HCT116 (cell line): Measurements from ENCODE around the gene USP32. TPM values are rescaled to one million over a fixed set of nuclear protein-coding genes. Genes with fewer than 3 reads are reported as not detected.

Experiments used
- ATAC-seq: fragments of 200-7000 bp; cut with Tn5 transposase; 2 replicates; pipeline ENCODE4 v1.9.1; 2020; ENCODE audit warnings: mild to moderate bottlenecking, moderate library complexity
- BruUV-seq: library from RNA; stranded (reverse); fragments of 400-500 nt; replicated peaks from 2 replicates; lab custom pipeline; 2021; lab: Mats Ljungman, UMichigan
- CTCF ChIA-PET: fragments of 300-600 bp; sonication (Branson Sonifier 250); formaldehyde crosslinking; loops from one replicate; lab custom pipeline; 2021; ENCODE audit warnings: antibody characterized with exemption; lab: Charles Lee
- POLR2A ChIA-PET: fragments of 300-600, 350-600 bp; sonication (Branson Sonifier 250); formaldehyde crosslinking; loops from one replicate; lab custom pipeline; 2021; ENCODE audit warnings: antibody characterized with exemption; lab: Charles Lee
- RAD21 ChIA-PET, 2 experiments: fragments of 300-600 bp; sonication (Branson Sonifier 250); formaldehyde crosslinking; loops; one replicate each; lab custom pipeline; 2023; ENCODE audit warnings: low total read pairs in 2 of 2; ENCODE audit not compliant: uncharacterized antibody in 2 of 2, unreplicated experiment in 2 of 2, low non-redundant PET in 1 of 2; lab: Charles Lee
- DNase-seq: peaks from one replicate; pipeline ENCODE4 v3.0.0-alpha.2; 2010; ENCODE audit warnings: low read depth, low spot score
- H2AFZ ChIP-seq: fragments of 200-600 bp; shearing (Covaris generic), sonication (generic); 2 replicates; pipeline ENCODE4 v1.6.1; 2017; ENCODE audit warnings: low read depth, mixed run types, mixed read lengths, antibody characterized with exemption, low read length; ENCODE audit not compliant: poor library complexity, severe bottlenecking
- H3K27ac ChIP-seq: 2 replicates; pipeline ENCODE4 v1.5.1; 2012; ENCODE audit warnings: low read depth, low read length
- H3K27me3 ChIP-seq: fragments of 200-600 bp; sonication (generic); 2 replicates; pipeline ENCODE4 v1.6.1; 2016; ENCODE audit warnings: mixed run types, low read length, mixed read lengths; ENCODE audit not compliant: insufficient read depth
- H3K36me3 ChIP-seq, 2 experiments: fragments of 200-500 bp in 1 of 2; fragments of 200-600 bp in 1 of 2; sonication (Bioruptor generic) in 1 of 2; sonication (generic) in 1 of 2; 2 replicates each; pipeline versions ENCODE4 v1.5.1 to v1.6.1; 2014 to 2016; ENCODE audit warnings: low read length in 2 of 2, inconsistent platforms in 1 of 2, mixed read lengths in 1 of 2, mixed run types in 1 of 2; ENCODE audit not compliant: insufficient read depth in 2 of 2, control insufficient read depth in 1 of 2
- H3K4me1 ChIP-seq, 2 experiments: fragments of 200-600 bp in 1 of 2; sonication (generic) in 1 of 2; 2 replicates each; pipeline versions ENCODE4 v1.5.1 to v1.6.1; 2012 to 2017; ENCODE audit warnings: low read length in 2 of 2, inconsistent platforms in 1 of 2, mild to moderate bottlenecking in 1 of 2, mixed read lengths in 1 of 2, mixed run types in 1 of 2, moderate library complexity in 1 of 2; ENCODE audit not compliant: insufficient read depth in 2 of 2, control insufficient read depth in 1 of 2
- H3K4me2 ChIP-seq: fragments of 200-600 bp; sonication (generic); 2 replicates; pipeline ENCODE4 v1.6.1; 2017; ENCODE audit warnings: mixed run types, low read length, mixed read lengths
- H3K4me3 ChIP-seq, 2 experiments: fragments of 200-600 bp in 1 of 2; sonication (generic) in 1 of 2; replicated peaks in 1 of 2; 2 replicates each; pipeline ENCODE4 v1.5.1; 2011 to 2016; ENCODE audit warnings: low read length in 2 of 2, control low read depth in 1 of 2, low read depth in 1 of 2, mild to moderate bottlenecking in 1 of 2, mixed read lengths in 1 of 2, mixed run types in 1 of 2
- H3K79me2 ChIP-seq: fragments of 200-600 bp; sonication (generic); 2 replicates; pipeline ENCODE4 v1.6.1; 2017; ENCODE audit warnings: mild to moderate bottlenecking, mixed run types, low read length, moderate library complexity, mixed read lengths; ENCODE audit not compliant: insufficient read depth
- H3K9ac ChIP-seq: fragments of 200-600 bp; sonication (generic); 2 replicates; pipeline ENCODE4 v1.6.1; 2016; ENCODE audit warnings: low read length, mixed read lengths
- H3K9me2 ChIP-seq: fragments of 200-600 bp; sonication (generic), shearing (Covaris generic); 2 replicates; pipeline ENCODE4 v1.6.1; 2017; ENCODE audit warnings: mixed run types, mild to moderate bottlenecking, moderate library complexity; ENCODE audit not compliant: insufficient read depth
- H3K9me3 ChIP-seq, 2 experiments: fragments of 200-500 bp in 1 of 2; fragments of 200-600 bp in 1 of 2; sonication (Bioruptor generic) in 1 of 2; sonication (generic) in 1 of 2; 2 replicates each; pipeline ENCODE4 v1.6.1; 2014 to 2017; ENCODE audit warnings: low read length in 2 of 2, mixed read lengths in 2 of 2, inconsistent platforms in 1 of 2, low read depth in 1 of 2, mild to moderate bottlenecking in 1 of 2, mixed run types in 1 of 2, moderate library complexity in 1 of 2; ENCODE audit not compliant: control insufficient read depth in 1 of 2, insufficient read depth in 1 of 2
- H4K20me1 ChIP-seq: fragments of 200-600 bp; sonication (generic), shearing (Covaris generic); 2 replicates; pipeline ENCODE4 v1.6.1; 2017; ENCODE audit warnings: mixed run types, mild to moderate bottlenecking, moderate library complexity; ENCODE audit not compliant: insufficient read depth
- ATF3 ChIP-seq: IDR thresholded peaks from 2 replicates; pipeline ENCODE4 v1.6.1; 2012
- CEBPB ChIP-seq: IDR thresholded peaks from 2 replicates; pipeline ENCODE4 v1.6.1; 2012; ENCODE audit warnings: low read depth
- CTCF ChIP-seq, 3 experiments: fragments of 200-600 bp in 1 of 3; sonication (generic) in 1 of 3; IDR thresholded peaks in 2 of 3; conservative IDR thresholded peaks in 1 of 3; 2 replicates each; pipeline ENCODE4 v1.5.1; 2012 to 2017; ENCODE audit warnings: low read depth in 2 of 3, low read length in 2 of 3, antibody characterized with exemption in 1 of 3, borderline replicate concordance in 1 of 3, control low read depth in 1 of 3, mild to moderate bottlenecking in 1 of 3, mixed read lengths in 1 of 3, mixed run types in 1 of 3, moderate library complexity in 1 of 3; ENCODE audit not compliant: insufficient read depth in 1 of 3
- EZH2 ChIP-seq: fragments of 200-600 bp; sonication (generic); IDR thresholded peaks from 2 replicates; pipeline ENCODE4 v1.6.1; 2017; ENCODE audit warnings: antibody characterized with exemption, mixed run types
- EZH2phosphoT487 ChIP-seq: fragments of 200-600 bp; IDR thresholded peaks from 2 replicates; pipeline ENCODE4 v1.6.1; 2018; ENCODE audit warnings: antibody characterized with exemption, borderline replicate concordance
- POLR2A ChIP-seq: IDR thresholded peaks from 2 replicates; pipeline ENCODE4 v1.7.0; 2011; ENCODE audit warnings: borderline replicate concordance; ENCODE audit not compliant: insufficient read depth, insufficient read length; ENCODE audit errors: extremely low read depth
- POLR2AphosphoS5 ChIP-seq: IDR thresholded peaks from 2 replicates; pipeline ENCODE4 v1.6.1; 2011; ENCODE audit warnings: mild to moderate bottlenecking, low read depth, low read length, moderate library complexity
- SIN3A ChIP-seq: IDR thresholded peaks from 2 replicates; pipeline ENCODE4 v1.6.1; 2012; ENCODE audit warnings: low read depth
- SP1 ChIP-seq: IDR thresholded peaks from 2 replicates; pipeline ENCODE4 v1.6.1; 2012; ENCODE audit warnings: low read depth
- SRF ChIP-seq: IDR thresholded peaks from 2 replicates; pipeline ENCODE4 v1.6.1; 2012; ENCODE audit warnings: low read depth
- ZNF274 ChIP-seq: fragments of 200-500 bp; sonication (Bioruptor generic); IDR thresholded peaks from 2 replicates; pipeline ENCODE4 v1.6.1; 2014; ENCODE audit warnings: mild to moderate bottlenecking, low read depth, low read length, inconsistent platforms
- intact Hi-C: fragments of 100-400 bp; cut with micrococcal nuclease; formaldehyde crosslinking; loops from 2 replicates; pipeline ENCODE4 v1.10.0; 2022
- total RNA-seq: library from RNA; stranded (reverse); gene quantifications from one replicate; pipeline ENCODE4 v1.2.1, GENCODE V29; 2021; ENCODE audit not compliant: unreplicated experiment

USP32 gene
- total RNA-seq, 1 experiment from 2014 or later, result 67.0 TPM

DNA sequence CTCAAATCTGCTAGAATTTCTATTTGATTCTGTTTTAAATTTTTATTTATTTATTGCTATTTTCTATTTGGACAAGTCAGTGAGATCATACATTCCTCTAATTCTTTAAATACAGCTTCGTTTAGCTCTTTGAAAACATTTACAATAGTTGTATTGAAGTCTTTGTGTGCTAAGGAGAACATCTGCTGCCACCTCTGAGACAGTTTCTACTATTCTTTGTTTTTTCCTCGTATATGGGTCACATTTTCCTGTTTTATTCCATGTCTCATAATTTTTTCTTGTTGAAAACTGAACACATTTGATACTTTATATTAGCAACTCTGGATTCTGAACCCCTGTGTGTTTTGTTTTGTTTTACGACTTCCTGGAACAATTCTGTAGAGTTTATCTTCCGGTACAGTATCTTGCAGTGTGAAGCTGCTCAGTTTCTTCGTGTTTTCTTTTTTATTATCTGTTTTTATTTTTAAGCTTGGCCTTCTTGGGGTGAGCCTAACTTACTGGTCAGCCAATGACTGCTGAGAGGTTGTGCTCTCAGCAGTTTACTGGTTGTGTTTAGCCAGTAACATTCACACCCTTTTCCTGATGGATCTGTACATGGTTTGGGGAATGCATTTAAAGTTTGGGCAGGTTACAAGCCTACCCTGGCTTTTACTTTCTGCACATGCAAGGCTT lies 143.2 kb downstream of the USP32 start:
- no peak overlapping the region for H2AFZ ChIP-seq
- no peaks in the 10 kb centered on the region for H4K20me1 ChIP-seq
- CTCF ChIA-PET, result no interaction called here
- BruUV-seq, result no TSS peak
- H3K36me3 ChIP-seq, result peaks cover 0 to 11% of the 10 kb centered on the region in 2 experiments; a peak in 2 of 4 replicates
- no peak overlapping the region for H3K4me2 ChIP-seq
- intact Hi-C loops, result no loop called here
- POLR2A ChIA-PET, result no interaction called here
- no peak overlapping the region for H3K4me3 ChIP-seq
- no peaks in the 10 kb centered on the region for H3K4me1 ChIP-seq
- no peak overlapping the region for H3K27ac ChIP-seq
- no peak for TF ChIP-seq ATF3
- TF ChIP-seq EZH2phosphoT487, result no peak
- no peak for TF ChIP-seq ZNF274
- no peak for TF ChIP-seq POLR2AphosphoS5
- TF ChIP-seq CTCF (IDR thresholded peaks at IDR 0.05 in 2 of 3, conservative IDR thresholded peaks at IDR 0.05 in 1 of 3; ENCODE audit: borderline replicate concordance in 1 of 3, insufficient read depth in 1 of 3, low read depth in 2 of 3, low read length in 2 of 3), result no peak
- TF ChIP-seq SRF, result no peak
- no peak for TF ChIP-seq POLR2A
- no peak for TF ChIP-seq CEBPB
- TF ChIP-seq EZH2, result no peak
- no peak for TF ChIP-seq SIN3A
- TF ChIP-seq SP1, result no peak
- no peaks in the 10 kb centered on the region for H3K27me3 ChIP-seq
- RAD21 ChIA-PET, result no interaction called here
- H3K79me2 ChIP-seq, result no peaks in the 10 kb centered on the region
- no peaks in the 10 kb centered on the region; the same call in 1 of the 2 replicates for H3K9me2 ChIP-seq
- ATAC-seq, result no peak
- H3K9ac ChIP-seq, result no peak overlapping the region
- no peak for DNase-seq
- H3K9me3 ChIP-seq, result peaks cover 0 to 5% of the 10 kb centered on the region in 2 experiments; a peak in 1 of 4 replicates
